Left forelimb (tissue), 1 donor: ENCODE data around the gene ZNF469.

Experiments used
- DNase-seq: peaks from one replicate; pipeline ENCODE4 v3.0.0-alpha.2; 2018; ENCODE audit warnings: low spot score

The ZNF469 gene, protein sequence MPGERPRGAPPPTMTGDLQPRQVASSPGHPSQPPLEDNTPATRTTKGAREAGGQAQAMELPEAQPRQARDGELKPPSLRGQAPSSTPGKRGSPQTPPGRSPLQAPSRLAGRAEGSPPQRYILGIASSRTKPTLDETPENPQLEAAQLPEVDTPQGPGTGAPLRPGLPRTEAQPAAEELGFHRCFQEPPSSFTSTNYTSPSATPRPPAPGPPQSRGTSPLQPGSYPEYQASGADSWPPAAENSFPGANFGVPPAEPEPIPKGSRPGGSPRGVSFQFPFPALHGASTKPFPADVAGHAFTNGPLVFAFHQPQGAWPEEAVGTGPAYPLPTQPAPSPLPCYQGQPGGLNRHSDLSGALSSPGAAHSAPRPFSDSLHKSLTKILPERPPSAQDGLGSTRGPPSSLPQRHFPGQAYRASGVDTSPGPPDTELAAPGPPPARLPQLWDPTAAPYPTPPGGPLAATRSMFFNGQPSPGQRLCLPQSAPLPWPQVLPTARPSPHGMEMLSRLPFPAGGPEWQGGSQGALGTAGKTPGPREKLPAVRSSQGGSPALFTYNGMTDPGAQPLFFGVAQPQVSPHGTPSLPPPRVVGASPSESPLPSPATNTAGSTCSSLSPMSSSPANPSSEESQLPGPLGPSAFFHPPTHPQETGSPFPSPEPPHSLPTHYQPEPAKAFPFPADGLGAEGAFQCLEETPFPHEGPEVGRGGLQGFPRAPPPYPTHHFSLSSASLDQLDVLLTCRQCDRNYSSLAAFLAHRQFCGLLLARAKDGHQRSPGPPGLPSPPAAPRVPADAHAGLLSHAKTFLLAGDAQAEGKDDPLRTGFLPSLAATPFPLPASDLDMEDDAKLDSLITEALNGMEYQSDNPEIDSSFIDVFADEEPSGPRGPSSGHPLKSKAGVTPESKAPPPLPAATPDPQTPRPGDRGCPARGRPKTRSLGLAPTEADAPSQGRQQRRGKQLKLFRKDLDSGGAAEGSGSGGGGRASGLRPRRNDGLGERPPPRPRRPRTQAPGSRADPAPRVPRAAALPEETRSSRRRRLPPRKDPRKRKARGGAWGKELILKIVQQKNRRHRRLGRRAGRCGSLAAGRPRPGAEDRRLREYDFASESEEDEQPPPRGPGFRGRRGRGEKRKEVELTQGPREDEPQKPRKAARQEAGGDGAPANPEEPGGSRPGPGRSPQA (N-terminal part only)

DNA sequence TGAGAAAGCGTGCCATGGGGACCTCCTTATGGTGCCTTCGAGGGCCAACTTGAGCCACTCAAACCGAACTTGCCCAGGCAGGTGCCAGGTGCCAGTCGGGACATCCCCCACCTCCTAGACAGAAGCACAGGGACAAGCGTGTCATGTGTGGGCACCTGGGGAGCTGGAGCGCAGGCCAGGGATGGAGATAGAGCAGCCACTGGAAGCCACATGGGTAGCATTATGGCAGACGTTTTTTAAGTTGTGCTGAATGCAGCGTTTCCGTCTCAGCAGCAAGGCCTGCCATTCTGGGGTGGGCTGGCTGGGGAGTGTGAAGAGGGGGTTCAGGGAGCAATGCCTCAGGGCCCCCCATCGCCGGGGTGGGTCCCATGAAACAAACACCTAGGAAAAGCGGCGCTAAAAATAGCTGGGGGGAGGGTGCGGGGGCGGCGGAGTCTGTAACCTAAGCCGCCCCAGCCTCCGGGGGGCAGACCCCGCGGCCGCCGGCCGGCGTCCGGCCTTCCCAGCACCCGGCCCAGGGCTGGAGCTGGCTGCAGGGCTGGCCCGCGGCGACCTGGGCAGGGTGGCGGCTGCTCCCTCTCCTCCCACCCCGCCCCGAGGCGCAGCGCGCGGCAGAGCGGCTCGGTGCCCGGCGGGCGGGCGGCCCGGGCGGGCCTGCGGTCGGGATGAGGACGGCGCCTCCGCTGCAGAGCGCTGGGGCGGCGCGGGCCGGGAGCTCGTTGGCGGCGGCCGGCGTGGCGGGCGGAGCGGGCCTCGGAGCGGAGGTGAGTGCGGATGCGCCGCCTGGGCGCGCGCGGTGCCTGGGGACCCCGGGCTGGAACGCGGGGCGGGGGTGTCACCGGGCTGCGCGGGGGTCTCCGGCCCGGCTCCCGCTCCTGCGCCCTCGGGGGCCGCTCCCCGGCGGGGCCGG is at the start of gene ZNF469:
Gene ZNF469 (plus strand): TSS at position 469 of the 910 bp plus-strand sequence. CDS start 44,512 bp downstream, outside the sequence.
- no peak for DNase-seq

- DNase-seq = no peak
Measured at GRCh38 chr16:88333848-88334777, 48.6 kb upstream of the ZNF469 start.

DNA sequence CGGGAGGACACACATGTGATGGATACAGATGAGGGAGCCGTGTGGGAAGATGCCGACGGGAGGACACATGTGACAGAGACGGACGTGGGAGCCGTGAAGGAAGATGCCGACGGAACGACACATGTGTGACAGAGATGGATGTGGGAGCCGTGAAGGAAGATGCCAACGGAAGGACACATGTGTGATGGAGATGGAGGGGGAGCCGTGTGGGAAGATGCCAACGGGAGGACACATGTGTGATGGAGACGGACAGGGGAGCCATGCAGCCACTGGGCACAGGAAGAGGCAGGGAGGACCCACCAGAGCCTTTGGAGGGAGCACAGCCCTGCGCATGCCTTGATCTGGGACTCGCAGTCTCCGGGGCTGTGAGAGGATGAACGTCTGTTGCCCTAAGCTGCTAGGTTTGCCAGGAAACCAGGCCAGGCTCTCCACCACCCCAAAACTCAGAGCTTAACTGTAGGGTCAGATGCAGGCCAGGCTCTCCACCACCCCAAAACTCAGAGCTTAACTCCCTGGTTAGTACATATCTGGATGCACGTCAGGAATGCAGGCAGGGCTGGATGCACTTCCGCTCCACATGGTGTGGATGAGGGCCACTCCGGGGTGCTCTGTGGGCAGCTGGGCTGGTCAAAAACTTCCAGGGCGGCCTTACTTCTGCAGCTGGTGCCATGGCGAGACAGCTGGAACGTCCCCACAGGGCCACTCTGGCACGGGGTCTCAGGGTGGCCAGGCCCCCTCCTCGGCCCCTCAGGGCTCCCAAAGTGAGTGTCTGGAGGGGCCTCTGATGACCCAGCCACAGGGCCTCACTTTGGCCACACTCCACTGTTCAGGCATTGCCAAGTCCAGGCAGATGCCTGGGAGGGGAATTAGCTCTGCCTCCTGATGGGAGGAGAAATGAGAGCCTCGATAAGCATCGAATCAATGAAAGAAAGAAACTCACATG is 47.7 kb upstream of the ZNF469 start:
- no peak for DNase-seq

GRCh38 chr16:88337021-88337420 is 45.7 kb upstream of the ZNF469 start:
- no peak for DNase-seq

DNA sequence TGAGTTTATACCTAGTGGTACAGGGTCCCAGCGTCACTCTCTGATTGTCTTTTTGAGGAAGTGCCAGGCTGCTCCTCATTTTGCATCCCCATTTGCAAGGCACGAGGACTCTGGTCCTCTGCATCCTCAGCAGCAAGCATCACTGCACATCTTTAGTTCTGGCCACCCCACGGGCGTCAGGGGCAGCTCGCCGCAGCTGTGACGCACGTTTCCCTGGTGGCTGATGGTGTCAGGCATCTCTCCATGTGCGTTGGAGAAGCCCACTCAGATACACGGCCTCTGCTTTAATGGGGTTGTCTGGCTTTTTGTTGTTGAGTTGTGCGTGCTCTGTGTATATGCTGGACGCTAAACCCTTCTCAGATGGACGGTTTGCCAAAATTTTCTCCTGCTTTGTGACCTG is 45.2 kb upstream of the ZNF469 start:
- no peak for DNase-seq

- DNase-seq = no peak
Measured at GRCh38 chr16:88338111-88338510, 44.6 kb upstream of the ZNF469 start.

- no peak for DNase-seq
Measured at GRCh38 chr16:88338896-88339295, 43.9 kb upstream of the ZNF469 start.

DNA sequence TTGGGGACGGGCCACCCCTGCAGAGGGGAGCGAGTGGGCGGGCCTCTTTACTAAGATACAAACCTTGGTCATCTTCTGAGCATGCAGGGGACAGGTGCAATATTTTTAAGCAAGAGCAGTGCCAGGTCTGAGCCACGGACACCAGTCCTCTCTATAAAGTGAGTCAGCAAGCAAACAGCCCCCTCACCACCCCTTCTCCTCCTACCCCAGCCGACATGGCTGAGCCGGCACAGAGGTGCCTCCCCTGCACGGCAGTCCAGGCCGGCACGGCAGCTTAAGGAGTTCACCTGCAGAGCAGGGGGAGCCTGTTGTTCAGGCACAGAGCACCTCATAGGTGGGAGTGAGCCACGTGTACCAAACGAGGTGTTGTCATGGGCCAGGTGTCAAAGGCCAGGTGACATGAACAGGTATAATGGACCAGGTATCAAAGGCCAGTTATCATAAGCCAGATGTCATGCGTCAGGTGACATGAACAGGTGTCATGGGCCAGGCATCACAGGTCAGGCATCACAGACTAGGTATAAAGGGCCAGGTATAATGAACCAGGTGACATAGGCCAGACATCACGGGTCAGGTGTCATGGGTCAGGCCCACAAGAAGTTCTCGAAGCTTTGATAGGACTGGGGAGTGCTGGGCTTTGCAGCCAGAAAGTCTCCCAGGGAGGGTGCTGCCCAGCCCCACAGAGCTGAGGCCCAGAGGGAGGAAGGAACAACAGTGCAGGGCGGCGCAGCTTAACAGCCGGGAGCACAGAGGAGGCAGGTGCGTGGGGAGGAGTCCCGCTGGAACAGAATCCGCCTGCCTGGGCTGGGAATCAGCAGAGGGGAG is 42.6 kb upstream of the ZNF469 start:
- no peak for DNase-seq

GRCh38 chr16:88340755-88341150 is 42.0 kb upstream of the ZNF469 start:
- DNase-seq = no peak

DNA sequence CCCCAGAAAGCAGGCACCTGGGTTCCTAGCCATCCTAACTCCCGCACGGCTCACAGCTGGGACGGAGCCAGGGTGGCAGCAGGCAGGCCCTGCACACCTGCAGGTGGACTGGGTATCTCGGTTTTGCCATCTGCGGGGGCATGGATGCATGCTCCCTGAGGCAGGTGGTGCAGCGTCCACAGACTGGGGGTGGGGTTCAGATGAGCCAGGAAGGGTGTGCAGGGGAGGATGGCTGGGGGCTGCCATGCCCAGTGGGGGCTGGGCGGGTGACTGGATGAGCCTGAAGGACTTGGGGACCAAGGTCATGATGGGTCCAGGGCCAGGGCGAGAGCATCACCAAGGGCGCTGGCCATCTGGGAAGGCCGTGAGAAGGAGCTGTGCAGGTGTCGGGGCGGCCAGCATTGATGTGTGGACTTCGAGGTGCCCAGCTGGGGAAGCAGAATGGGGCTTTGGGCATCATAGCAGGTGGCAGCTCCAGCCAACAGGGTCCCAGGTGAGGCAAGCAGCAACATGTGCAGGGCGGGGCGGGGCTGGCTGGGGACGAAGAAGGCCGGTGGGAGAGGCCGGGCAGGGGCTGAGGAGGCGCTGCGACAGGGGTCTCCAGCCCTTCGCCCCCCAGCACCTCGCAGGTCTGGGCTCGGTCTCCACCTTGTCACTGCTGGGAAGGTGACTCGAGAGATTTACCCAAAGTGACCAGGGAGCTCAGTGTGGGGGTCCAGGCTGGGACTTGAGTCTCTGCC is 41.0 kb upstream of the ZNF469 start:
- no peak for DNase-seq

DNA sequence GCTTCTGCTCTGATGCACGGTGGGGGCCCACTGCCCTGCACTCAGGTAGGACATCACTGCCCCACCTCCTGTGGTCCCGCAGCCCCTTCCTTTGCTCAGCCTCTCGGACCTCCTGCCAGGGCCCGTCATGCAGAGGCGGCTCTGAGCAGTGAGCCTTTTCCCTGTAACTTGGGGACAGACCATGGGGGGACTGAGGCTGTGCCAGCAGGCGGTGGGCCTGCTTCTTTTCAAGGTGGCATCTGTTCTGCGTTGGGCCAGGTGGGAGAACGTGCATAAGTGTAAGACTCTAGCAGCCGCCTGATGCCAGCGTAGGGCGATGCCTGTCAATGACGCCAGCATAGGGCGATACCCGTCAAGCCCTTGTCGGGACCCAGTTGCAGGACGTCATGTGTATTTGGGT is 40.3 kb upstream of the ZNF469 start:
- no peak for DNase-seq

- DNase-seq = no peak
Measured at GRCh38 chr16:88343271-88343791, 39.4 kb upstream of the ZNF469 start.

- DNase-seq = no peak
Measured at GRCh38 chr16:88344411-88345030, 38.2 kb upstream of the ZNF469 start.

GRCh38 chr16:88345031-88345720 is 37.6 kb upstream of the ZNF469 start:
- DNase-seq = no peak

DNA sequence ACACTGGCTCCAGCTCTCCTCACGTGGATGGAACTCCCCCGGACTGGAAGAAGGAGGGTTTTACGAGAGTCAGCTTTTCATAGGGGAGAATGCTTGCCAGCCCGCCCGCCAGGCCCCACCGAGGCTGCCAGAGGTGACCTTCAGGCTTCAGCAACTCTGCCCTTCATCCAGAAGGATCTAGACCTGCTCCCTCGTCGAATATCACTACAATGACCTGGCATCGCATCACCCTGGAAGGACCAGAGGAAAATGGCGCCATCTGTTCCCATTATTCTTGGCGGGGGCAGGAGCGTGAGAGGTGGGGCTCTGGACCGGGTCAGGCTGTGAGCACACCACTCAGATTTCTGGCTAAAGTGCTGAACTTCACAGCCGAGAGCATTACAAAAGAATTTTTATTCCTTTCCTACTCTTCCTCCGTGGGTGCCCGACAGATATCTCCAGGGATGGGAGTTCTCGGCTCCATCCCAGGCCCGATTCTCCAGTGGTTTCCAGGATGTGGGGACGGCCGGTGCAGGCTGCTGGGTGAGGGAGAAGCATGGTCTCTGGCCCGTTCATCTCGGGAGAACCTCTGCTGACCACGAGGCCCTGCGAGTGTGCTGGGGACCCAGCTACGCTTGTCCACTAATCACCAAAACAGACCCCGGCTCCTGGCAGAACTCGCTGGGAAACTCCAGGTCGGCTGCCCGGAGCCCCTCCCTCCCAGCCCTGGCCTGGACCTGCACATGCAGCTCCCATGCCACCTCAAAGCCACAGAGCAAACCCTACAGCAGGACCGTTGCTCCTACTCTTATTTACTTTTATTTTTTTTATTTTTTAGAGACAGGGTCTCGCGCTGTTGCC is 36.8 kb upstream of the ZNF469 start:
- peak; percentile 79 for DNase-seq
